Fibroblast of skin of left quadriceps (primary cell): Measurements from ENCODE around the gene KLHL30.

Experiments used
- DNase-seq, 2 experiments: peaks; one replicate each; pipeline ENCODE4 v3.0.0-alpha.2; 2013; ENCODE audit warnings: low read depth in 2 of 2

KLHL30 gene

GRCh38 chr2:238187618-238188548, 49.4 kb downstream of the KLHL30 start:
- DNase-seq, result no peak

GRCh38 chr2:238190445-238190844, 52.0 kb downstream of the KLHL30 start:
- no peak for DNase-seq
